HFF-Myc (cell line): ENCODE data around the gene MOCS1.

ENCODE experiments used
- DNase-seq: peaks from one replicate; pipeline ENCODE4 v3.0.0-alpha.2; 2011; ENCODE audit warnings: low read depth; ENCODE audit errors: extremely low read depth
- H3K4me3 ChIP-seq: replicated peaks from 2 replicates; pipeline ENCODE4 v1.5.1; 2011; ENCODE audit warnings: low read depth, mild to moderate bottlenecking, control low read depth, low read length
- TF ChIP-seq, protein P1 (sequence below): IDR thresholded peaks from 2 replicates; pipeline ENCODE4 v1.5.1; 2012; ENCODE audit warnings: mild to moderate bottlenecking, low read depth, low read length, control low read depth; ENCODE audit errors: missing control alignments

MOCS1 gene

DNA sequence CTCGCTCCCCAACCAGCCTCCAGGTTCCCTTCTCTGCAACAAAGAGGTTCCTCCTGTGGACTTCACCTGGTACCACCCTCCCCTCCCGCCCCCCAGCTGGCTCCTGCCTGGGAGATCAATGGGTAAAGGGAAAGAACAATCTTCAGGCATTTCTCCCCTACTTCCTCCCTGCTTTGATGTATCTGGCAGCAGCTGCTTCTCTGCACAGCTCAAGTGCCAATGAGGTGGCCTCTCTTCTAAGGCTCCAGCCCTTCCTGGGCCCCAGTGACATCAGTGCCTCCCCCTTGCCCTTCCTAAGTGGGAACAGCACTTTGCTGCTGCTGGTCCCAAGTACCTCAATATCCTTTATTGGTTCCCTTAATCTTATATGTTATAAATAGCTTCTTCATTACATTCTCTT, 23.5 kb downstream of the MOCS1 start:
- no peak for DNase-seq
- no peak overlapping the region for H3K4me3 ChIP-seq
- TF ChIP-seq, protein P1, sequence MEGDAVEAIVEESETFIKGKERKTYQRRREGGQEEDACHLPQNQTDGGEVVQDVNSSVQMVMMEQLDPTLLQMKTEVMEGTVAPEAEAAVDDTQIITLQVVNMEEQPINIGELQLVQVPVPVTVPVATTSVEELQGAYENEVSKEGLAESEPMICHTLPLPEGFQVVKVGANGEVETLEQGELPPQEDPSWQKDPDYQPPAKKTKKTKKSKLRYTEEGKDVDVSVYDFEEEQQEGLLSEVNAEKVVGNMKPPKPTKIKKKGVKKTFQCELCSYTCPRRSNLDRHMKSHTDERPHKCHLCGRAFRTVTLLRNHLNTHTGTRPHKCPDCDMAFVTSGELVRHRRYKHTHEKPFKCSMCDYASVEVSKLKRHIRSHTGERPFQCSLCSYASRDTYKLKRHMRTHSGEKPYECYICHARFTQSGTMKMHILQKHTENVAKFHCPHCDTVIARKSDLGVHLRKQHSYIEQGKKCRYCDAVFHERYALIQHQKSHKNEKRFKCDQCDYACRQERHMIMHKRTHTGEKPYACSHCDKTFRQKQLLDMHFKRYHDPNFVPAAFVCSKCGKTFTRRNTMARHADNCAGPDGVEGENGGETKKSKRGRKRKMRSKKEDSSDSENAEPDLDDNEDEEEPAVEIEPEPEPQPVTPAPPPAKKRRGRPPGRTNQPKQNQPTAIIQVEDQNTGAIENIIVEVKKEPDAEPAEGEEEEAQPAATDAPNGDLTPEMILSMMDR = no peak

DNA sequence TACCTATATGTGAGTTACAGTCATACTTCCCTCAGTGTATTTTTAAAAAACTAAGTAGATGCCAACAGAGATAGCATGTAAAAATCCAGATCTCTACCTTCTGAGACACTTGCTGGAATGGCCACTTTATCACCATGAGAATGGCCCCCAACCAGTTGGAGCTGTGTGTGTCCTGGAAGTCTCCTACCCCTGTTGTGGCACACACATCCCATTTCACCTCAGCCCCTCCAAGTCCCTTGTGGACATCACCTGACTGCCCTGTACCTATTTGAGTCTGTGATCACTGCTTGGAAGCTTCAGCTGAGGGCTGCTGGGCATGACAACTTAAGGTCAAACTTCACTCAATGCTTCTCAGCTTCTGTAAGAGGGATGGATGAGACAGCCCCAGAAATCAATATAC, 24.1 kb downstream of the MOCS1 start:
- TF ChIP-seq, protein P1 = no peak
- DNase-seq = no peak
- H3K4me3 ChIP-seq = no peak overlapping the region

DNA sequence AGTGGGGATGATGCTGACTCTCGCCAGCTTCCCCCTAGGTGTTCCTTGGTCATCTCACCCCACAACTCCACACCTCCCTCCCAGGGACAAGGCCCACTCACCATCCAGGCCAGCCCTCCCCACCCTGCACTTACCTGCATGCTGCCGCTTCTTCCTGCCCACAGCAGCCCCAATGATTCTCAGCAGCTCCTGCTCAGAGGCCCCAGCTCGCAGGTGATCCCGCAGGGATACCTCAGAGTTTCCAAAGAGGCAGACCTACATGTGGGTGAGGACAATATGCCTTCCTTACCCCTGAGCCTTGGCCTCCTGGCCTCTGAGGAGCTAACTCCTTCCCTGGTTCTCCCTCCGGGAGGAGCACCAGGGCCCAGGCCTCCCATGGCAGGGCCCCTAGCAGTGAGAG, 24.6 kb downstream of the MOCS1 start:
- TF ChIP-seq, protein P1 = no peak
- H3K4me3 ChIP-seq = no peak overlapping the region
- DNase-seq = no peak

DNA sequence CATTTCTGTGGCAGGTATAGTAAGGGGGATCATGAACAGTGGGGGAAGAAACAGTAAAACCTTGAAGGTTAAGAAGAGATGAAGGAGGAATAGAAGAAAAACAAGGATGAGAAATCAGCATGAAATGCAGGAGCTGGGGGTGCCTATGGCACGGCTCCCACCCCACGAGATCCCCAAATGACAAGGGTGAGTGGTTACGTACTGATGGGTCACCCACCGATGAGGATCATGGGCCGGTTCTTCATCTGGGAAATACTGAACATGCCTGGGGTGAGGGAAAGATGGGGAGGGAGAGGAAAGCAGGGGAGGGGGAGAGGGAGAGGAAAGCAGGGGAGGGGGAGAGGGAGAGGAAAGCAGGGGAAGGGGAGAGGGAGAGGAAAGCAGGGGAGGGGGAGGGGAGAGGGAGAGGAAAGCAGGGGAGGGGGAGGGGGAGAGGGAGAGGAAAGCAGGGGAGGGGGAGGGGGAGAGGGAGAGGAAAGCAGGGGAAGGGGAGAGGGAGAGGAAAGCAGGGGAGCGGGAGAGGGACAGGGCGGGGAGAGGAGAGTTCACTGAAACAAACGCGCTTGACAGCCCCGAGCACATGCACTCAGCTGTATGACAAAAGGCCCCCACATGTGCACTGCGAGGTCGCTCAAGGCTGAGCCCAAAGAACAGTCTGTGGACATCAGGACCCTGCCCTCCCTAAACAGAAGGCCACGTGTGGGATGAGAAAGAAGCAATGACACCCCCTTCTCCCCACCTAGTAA, 25.3 kb downstream of the MOCS1 start:
- no peak overlapping the region for H3K4me3 ChIP-seq
- TF ChIP-seq, protein P1 = no peak
- DNase-seq = no peak

DNA sequence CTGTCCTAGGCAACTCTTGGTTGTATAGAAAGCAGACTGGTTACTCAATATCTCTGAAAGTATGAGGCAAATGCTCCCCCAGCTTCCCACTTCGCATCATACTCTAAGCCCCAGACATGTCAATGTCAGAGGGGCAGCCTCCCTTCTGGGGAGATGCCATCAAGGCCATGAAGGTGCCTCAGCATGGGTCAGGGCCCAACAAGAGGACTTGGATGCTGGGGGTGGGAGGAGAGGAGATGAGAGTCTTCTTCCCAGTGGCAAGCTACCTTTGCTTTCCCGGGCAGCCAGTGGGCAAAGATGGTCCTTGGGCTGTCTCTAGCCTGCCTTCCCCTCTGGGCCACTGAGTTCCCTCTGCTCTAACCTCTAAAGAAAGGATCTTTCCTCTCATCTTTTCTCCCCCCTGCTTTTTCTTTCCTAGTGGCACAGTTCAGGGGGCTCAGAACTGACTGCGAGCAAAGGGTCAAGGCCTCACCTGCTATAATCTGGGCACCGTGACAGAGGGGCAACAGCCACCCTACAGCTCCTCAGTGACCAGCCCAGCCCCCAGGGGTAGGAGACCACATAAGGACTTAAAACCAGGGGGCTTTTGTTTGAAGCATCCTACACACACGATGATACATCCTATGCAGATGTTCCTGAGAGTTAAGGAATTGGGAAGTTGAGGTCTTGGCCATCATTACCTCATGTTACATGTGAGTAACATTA, 26.2 kb downstream of the MOCS1 start:
- TF ChIP-seq, protein P1 = no peak
- DNase-seq = no peak
- H3K4me3 ChIP-seq = no peak overlapping the region

DNA sequence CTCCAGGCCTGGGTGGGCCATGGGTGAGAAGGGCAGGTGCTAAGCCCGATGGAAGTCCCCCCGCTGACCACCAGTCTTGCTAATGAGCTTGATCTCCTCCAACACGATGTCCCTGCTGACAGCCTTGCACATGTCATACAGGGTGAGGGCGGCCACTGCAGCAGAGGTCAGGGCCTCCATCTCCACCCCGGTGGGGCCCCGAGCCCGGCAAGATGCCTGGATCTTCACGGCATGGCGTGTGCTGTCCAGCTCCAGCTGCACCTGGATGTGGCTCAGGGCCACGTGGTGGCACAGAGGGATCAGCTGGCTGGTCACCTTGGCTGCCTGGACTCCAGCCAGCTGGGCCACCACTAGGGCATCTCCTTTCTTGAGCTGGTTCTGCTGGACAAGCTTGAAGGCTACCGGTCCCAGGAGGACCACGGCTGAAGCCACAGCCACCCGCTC, 27.9 kb downstream of the MOCS1 start:
- TF ChIP-seq, protein P1 = no peak

DNA sequence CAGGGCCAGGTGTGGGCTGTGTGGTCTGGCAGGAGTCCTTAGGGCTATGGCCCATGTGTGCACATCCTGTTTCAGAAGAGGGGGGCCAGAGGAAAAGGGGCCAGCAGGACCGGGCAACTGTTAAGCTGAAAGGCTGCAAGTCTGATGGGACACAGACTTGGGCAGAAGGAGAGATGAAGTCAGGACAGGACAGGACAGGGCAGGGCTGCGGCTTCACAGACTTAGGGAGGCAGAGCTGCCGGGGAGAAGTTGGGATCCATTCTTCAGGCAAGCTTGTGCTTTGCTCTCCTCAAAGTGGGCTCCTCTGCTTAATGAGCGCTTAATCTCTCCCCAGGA, 28.7 kb downstream of the MOCS1 start:
- DNase-seq = no peak
- TF ChIP-seq, protein P1 = no peak
- no peak overlapping the region for H3K4me3 ChIP-seq

More for the DNA sequence above, 27.9 kb downstream of the MOCS1 start:
- no peak for DNase-seq
- no peak overlapping the region for H3K4me3 ChIP-seq
